Endothelial cell of coronary artery (primary cell): ENCODE results near the gene PDE12. TPM values are rescaled to one million over a fixed set of nuclear protein-coding genes. Genes with fewer than 3 reads are reported as not detected.

Experiments
- total RNA-seq: library from RNA; depleted of rRNA; stranded (reverse); fragments of >200 nt; gene quantifications from 2 replicates; pipeline ENCODE4 v1.2.3, GENCODE V29; 2014

Gene PDE12, protein sequence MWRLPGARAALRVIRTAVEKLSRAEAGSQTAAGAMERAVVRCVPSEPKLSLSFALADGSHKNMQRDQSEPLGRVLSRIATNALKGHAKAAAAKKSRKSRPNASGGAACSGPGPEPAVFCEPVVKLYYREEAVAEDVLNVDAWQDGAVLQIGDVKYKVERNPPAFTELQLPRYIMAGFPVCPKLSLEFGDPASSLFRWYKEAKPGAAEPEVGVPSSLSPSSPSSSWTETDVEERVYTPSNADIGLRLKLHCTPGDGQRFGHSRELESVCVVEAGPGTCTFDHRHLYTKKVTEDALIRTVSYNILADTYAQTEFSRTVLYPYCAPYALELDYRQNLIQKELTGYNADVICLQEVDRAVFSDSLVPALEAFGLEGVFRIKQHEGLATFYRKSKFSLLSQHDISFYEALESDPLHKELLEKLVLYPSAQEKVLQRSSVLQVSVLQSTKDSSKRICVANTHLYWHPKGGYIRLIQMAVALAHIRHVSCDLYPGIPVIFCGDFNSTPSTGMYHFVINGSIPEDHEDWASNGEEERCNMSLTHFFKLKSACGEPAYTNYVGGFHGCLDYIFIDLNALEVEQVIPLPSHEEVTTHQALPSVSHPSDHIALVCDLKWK
- 13.8 and 17.4 TPM in 2 replicates for total RNA-seq

DNA sequence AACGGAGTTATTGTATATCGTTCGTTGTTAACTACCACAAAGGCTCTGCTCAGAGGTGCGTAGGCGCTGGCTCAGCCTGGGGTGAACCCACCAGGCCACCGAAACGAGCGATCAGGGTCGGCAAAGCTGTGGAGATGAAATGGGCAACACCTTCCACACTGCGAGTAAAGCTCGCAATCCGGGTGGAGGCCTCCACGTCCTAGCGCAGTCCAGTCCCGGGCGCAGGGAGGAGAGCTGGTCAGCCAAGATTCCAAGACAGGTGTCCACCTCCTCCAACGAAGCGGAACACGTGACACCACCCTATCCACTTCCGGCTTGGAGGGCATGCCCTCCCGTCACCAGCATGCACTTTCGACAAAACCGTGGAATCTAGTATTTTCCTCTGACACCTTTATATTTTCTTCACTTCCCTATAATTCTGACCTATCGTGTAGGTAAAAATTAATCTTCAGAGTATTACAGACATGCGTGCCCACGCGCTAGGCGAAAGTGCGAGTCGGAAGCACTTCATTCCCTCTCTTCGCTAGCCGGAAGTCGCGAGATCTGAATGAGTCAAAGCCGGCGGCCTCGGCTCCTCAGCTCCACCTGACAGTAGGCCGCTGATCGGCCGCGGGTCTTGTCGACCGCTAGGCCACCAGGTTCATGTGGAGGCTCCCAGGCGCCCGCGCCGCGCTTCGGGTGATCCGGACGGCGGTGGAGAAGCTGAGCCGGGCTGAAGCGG is at the start of gene PDE12:
TSS of gene PDE12 (plus strand) at position 537 of the 721 bp plus-strand sequence. CDS start at position 643, 106 bp downstream.

DNA sequence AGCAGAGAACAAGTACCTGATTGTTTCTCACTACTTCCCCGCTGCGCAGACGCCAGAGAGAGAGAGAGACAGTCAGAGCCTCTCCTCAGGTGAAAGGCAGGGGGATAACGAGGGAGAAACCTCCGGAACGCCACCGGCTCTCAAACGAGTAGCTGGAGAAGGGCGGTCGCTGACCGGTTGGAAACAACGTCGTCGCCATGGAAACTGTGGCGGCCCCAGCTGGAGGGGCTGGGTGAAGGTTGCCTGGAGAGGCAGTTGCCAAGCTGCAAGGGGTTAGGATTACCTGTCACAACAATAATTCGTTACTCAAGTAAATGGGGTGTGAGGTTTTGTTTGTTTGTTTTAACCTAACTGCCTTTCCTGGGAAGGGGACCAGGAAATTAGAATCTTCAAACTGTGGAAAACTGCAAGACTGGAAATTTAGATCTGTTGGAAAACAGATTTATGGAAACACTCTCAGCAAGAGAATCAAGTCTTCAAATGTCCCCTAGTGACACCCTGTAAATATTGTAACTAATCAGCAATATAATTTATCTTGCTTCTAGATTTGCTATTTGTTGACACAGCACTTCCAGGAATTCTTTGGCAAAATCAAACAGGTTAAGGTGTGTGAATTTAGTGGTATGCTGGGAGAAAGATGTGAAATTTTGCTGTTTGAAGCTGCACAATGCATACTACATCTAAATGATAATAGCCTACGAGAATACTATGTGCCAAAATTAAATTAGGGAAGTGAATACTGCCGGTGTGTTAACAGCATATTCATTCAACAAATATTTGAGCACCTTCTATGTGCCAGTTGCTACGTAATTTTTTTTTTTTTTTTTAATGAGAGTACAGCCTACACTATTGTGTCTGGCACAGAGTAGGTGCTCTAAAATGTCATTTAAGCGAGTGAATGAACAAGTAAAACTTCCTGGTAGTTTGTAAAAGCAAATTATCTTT is 11.6 kb upstream of the PDE12 start, which contains the start of gene DNAH12:
TSS of gene DNAH12 (minus strand) at position 164 of the 945 bp plus-strand sequence. CDS start 1,474 bp downstream, outside the sequence.

DNA sequence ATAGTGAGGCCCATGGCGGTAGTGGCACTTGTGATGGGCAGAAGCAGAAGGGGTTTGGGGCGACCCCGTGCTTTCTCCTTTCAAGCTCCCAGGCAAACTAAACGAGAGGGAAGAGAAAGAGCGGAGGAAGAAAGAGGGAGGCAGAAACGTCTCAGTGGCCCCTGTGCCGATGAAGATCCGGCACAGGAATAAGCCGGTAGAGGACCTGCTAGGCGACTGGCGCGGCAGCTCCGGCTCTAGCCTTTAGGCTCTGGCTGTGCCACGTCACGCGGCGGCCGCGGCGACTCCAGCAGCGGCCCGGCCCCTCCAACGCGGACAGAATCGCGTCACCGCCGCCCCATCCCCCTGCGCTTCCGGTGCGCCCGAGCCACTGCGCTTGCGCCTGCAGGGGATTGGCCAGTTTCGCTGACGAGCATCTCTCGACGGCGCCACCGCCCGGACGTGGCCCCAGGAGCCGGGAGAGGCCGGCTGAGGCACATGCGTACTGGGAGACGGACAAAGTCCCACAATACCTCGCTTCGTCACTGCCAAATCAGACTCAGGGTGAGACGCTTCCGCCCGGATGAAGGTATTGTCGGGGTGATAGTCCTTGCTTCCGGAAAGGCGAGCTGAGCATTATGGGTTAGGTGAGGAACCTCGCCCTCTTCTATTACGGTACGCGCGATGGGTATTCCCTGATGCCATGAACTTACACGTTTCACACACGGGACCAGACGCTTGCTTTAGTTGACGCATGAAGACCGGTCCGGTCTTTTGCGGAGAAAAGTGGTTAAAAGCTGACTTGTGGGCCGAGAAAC is 41.3 kb downstream of the PDE12 start, which contains the start of gene ARF4:
TSS of gene ARF4 (minus strand) at position 218 of the 797 bp plus-strand sequence. CDS start at position 14, 204 bp downstream.

Other genes with a start within 250 kb of the PDE12 start
- gene DNAH12, start 11.9 kb upstream of the PDE12 start, total RNA-seq: under 0.01 and 0.09 TPM in 2 replicates
- gene ARF4, start 41.1 kb downstream of the PDE12 start, total RNA-seq: 147 and 163 TPM in 2 replicates
- 15.5 and 16.0 TPM in 2 replicates for gene DENND6A, start 136.8 kb downstream of the PDE12 start, total RNA-seq
- 31.3 and 42.8 TPM in 2 replicates for gene SLMAP, start 200.0 kb downstream of the PDE12 start, total RNA-seq